ENCODE data around the gene NAALADL2.
A peak's percentile ranks its signal among the peaks of the same experiment; 100 is the strongest.
"Not testable (repeated sequence)": the region's sequence is repeated elsewhere in the genome, so short reads cannot be mapped to it uniquely, and the experiment has no call there.

NAALADL2 gene

DNA sequence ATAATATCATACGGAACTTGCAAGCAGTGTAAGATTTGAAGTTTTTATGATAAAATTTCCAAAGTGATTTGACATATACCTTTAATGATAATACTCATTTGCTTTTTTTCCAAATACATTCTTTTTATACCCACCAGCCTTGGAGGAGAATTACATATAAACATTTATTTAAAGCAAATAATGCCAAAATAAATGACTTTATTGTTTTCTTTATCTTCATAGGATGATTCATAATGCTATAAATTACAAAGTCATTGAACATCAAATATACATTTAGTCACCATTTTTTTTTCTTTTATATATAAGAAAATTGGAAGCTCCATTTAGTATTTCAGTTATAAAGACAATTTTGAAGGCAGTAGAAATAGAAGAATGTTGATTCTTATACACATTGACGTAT lies 450.9 kb downstream of the NAALADL2 start:
- no peak for DNase-seq (ENCODE audit: low spot score)

DNA sequence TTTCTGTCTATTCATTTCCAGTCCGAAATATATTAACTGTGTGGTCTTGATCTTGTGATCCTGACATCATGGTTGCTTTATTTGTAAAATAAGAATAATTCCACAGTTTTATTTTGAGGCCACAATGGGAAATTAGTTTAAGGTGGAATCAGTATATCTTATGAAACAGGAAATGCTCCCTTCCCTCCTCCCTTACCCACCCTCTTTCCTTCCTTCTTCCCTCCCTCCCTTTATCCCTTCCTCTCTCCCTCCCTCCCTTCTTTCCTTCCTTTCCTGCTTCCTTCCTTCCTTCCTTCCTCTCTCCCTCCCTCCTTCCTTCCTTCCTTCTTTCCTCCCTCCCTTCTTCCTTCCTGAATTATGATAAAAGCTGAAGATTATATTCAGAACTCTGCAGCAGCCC lies 452.3 kb downstream of the NAALADL2 start:
- DNase-seq (ENCODE audit: low spot score): no peak

DNA sequence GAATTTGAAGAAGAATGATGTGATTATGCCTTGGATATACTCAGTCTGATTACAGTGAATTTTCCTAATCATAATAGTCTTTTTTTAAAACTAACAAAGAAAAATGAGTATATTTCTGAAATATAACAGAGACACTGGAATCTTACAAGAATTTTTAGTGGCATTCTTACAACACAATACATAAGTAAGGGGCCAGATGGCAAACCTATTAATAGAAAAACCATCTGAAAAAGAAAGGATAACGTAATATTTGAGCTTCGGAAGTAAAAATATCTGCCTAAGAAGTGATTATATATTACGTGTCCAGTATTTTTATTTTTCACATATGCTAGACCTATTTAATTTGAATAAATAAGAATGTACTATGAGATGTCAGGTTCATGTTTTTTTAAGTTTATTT lies 452.8 kb downstream of the NAALADL2 start:
- DNase-seq (ENCODE audit: low spot score): no peak

DNA sequence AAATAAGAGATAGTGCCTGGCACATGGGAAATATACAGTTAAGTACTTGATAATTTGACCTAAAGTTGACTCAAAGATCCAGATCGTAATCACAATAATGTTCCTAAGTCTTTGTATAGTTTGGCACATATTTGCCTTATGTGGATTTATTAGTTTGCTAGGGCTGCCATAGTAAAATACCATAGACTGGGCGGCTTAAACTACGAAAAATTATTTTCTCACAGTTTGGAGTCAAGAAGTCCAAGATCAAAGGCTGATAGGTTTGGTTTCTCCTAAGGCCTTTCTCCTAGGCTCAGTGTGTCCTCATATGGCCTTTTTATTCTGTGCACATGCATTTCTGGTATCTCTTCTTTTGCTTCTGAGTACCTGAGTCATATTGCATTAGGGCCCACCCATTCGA lies 453.7 kb downstream of the NAALADL2 start:
- no peak for DNase-seq (ENCODE audit: low spot score)

DNA sequence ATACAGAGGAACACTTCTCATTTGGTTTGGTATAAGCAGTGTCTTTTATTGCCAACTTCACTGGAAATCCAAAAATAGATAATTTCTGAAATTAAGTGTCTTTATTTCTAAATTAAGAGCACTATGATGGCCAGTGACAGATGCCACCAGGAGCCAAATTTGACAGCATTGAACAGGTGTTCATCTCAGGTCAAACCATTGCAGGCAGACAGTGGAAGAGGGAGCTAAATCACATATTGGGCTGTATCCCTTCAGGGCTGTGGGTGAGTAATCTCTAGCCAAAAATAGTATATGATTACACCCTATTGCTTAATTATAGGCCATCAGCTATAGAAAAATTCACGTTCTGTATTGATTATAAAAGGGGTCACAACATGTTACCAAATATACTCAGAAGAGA lies 457.7 kb downstream of the NAALADL2 start:
- no peak for DNase-seq (ENCODE audit: low spot score)

DNA sequence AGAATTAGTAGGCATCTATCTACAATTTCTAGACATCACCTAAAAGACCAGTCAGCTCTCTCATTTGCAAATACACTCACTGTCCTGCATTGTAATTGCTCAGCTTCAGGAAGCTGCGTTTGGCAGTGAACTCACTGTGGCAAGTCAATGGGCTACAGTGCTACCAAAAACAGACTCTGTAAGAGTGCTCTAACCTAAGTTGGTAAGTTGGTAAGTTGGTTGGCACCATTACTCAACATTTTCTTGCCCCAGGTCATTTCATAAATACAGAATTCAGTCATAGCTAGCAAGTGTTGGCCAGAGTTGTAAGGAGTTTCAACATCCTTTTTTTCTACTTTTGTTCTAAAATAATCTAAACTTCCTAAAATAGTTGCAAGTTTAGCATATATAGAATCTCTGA lies 466.3 kb downstream of the NAALADL2 start:
- DNase-seq (ENCODE audit: low spot score): no peak

DNA sequence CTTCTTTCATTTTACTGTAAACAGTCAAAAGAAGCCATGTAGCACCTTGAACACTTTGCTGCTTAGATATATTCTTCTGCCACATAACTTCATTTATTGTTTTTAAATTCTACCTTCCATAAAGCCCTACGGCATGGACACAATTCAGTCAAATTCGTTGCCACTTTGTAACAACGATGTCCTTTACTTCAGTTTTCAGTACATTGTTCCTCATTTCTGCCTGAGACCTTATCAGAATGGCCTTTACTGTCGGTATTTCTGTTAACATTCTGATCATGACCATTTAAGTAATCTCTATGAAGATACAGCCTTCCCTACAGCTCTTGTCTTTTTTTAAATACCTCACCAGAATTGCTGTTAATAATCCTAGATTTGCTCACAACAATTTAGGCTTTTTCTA lies 466.9 kb downstream of the NAALADL2 start:
- DNase-seq (ENCODE audit: low spot score): no peak

DNA sequence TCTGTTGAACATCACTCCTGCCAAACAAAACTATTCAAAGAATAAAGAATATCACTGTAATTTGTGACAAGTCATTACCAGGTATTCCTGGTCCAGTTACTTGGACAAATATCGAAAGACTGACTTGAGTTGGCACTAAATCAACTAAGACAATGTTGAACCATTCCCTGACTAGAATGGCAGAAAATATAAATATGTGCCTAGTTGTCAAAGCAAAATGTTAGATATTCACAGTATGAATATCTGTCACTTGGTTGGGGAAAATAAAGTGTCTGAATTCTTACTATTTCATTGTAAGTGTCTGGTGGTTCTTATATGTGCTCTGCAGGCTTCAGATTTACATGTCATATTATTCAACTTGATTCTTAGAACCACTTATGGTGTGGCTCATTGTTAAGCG lies 470.2 kb downstream of the NAALADL2 start:
- no peak for DNase-seq (ENCODE audit: low spot score)

DNA sequence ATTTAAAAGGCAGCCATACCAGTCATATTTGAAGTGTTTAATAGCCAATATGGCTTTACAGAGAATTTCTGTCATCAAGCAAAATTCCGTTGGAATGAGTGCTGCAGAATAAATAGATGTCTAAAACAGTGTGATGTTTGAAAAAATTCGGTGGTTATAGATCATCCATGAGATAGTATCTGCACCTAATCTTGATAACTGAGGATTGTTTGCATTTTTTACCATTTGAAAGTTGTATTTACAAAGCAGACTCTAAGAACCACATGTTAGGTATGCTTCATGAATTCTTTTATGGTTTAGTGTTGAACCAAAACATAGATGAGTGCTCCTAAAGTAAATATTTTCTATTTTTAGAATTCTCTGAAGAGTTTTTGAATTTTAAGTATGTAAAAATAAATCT lies 476.1 kb downstream of the NAALADL2 start:
- DNase-seq (ENCODE audit: low spot score): no peak

DNA sequence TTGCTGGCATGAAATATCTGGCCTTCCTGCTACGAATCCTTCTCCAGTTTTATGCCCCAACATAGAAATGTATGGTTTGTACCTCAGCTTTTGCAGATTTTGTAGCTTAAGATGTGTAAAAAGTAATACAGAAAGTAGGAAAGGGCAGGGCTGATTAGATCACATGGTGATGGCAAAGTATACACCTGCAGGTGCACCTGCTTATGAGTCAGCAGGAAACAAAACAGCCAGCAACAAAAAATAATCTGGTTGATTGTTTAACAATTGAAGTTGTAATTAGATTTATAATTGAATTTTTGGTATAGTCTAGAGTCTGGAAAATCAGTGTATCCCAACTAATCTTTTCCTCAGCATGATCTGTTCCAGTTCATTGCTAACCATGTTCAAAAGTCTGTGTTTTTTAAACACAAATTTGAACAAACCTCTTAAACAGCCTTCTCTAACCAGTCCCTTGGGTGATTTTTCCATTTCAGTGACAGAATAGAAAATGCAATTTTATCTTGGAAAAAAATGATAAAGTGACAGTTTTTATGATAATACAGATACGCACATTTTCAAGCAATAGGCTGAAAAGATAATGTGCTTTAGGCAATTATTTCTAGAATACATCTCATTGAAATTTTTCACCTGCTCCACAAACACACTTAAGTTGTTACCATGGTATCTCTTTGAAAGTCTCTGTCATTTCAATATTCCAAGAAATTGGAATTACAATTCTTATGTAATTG lies 477.4 kb downstream of the NAALADL2 start:
- DNase-seq (ENCODE audit: low spot score): peak; percentile 3

DNA sequence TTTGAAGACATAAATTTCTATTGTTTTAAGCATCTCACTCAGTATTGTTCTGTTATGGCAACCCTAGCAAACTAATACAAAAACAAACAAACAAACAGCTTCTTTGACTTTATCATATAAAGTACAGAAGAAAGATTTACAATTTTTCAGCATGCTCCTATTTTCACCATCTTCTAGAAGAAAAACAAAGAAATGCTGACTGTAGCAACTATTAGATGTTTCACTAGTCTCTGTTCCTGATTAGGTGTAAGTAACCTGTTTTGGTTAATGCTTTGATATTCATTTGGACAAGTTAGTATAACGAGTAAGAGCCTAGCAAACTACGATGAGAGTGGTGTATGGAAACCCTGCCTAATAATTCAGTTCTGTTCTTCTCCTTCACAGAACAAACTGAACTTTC lies 478.5 kb downstream of the NAALADL2 start:
- no peak for DNase-seq (ENCODE audit: low spot score)

DNA sequence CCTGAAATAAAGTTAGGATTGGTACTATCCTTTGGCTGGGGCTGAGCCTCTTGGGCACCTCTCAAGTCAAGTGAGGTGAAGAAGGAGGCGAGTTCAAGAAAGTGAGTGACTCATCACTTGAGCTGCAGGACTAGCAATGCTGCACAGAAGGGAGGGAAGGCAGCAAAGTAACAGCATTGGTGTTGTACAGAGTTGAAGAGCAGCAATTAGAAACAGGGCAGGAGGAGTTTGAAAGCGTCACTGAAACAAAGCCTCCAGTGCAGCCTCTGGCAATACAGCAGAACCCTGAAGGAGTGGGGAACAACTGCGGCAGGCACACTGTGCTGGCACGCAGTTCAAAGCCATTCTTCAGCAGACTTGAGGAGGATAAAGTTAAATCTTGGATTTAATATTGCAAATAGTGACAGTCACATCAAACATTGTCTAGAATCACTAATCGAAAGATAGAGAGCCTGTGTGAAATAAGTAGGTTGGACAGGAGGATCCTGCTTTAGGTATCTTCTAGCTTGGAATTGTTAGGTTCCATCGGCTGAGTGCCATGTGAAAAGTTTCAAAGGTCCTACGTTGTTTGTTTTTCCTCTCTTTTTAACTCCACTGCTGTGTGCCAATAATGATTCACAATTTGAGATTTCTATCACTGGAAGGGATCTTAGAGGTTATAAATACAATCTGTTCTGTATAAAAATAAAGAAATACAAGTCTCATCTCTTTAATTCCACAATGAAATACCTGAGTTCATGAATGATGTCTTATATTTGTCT lies 479.8 kb downstream of the NAALADL2 start:
- no peak for DNase-seq (ENCODE audit: low spot score)

DNA sequence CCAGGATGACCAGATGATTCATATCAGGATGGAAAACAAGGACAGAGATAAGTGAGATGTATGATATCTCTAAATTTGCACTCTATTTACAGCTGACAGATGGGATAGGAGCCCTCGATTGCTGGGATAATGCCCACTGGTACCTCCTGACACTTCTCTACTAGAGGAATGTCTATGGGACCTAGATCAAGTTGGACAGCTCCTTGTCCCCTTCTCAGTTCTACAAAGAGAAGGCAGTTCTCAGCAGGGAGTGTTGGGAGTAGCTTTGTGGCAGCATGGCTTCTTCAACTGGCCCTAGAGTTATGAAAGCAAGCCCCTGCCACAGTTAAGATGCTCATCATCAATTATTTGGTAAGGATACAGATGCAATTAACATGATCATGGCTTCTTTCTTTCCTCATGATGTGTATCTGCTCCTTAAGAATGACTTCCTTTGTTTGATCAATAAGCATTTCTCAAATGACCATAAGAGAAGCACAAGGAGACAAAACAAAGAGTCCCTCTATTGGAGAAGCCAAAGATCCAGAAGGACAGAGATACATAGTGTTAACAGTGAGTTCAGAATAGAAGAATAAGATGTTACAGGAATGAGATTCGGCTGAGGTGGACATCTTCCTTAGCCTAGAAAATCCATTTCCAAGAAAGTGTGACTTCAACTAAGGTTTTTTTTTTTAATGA lies 481.3 kb downstream of the NAALADL2 start:
- DNase-seq (ENCODE audit: low spot score): no peak

DNA sequence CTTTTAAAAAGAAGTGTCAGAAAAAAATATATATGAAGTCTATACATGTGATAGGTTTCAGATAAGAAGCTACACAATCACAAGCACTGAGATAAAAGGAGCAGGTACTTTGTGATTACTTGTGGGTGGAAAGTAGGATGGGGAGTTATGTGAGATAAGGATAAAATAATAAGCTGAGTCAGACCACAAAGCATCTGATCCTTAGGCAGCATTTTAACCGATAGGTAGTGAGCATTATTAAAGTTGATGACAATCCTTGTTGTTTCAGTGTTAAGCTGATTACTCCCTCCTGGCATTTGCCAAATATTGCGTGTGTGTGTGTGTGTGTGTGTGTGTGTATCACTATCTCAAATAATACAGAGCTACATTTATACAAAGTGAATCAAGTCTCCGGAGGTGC lies 483.1 kb downstream of the NAALADL2 start:
- DNase-seq (ENCODE audit: low spot score): no peak

DNA sequence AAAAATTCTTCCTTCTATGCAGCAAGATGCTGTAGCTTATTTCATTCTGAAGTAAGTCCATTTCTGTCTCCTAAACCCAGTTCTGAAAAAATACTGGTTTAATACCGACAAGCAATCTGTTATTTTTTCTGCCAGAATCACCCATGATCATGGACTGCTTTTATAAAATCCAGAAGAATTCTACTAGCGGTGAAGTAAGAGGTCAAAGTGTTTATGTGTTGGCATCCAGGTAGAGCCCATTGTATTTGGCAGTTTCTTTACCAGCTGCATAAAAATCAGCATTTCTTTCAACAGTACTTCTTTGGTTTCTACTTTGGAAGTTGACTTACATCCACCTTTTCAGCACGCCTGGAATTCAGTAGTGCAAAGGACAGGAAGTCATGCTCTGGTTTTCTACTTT lies 484.8 kb downstream of the NAALADL2 start:
- DNase-seq (ENCODE audit: low spot score): no peak

DNA sequence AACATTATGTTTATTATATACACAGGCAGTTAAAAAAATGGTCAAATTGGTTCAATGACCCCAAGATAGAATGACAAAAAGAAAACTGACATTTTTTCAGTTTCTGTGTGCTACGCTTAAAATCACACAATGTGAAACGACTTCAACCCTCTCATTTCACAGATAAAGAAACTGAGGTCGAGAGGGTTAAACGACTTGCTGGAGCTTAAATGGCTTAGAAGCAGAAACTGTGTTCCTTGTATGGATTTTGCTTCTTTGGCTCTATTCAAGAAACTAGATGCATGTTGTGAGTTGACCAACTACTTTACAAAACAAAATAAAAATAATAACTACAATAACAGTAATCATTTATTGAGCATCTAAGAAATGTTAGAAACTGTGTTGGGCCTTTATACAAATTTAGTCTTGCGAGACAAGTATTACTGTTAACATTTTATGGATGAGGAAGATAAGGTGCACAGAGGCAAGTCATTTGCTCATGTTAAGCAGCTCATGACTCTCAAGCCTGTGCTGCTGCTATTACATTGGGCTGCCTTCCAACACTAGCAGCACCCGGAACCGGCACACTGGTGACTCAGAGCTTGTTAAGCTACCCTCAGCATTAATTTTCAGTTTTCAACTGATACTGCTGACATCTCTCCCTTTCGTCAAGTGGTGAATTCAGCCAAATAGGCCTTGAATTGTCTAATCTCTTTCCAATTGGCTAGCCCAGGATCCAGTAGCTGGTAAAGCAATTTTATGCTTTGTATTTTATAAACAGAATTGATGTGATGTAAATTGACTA lies 487.6 kb downstream of the NAALADL2 start:
- DNase-seq (ENCODE audit: low spot score): no peak

DNA sequence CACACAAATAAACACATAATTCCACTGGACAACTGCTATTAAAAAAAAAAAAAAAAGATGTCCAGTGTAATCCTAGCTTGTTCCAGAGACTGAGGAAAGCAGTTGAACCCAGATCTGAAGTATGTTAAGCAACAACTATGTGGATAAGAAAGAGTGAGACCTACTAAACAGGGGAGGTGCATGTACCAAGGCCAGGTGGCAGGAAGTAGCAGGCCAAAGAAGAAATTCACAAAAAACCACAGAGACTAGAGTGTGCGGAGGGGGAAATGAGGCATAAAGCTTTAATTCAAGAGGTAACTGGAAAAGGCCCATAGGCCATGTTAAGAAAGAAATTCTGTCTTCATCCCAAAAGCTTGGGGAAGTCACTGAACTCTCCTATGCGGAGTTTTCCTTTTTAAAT lies 490.0 kb downstream of the NAALADL2 start:
- no peak for DNase-seq (ENCODE audit: low spot score)

DNA sequence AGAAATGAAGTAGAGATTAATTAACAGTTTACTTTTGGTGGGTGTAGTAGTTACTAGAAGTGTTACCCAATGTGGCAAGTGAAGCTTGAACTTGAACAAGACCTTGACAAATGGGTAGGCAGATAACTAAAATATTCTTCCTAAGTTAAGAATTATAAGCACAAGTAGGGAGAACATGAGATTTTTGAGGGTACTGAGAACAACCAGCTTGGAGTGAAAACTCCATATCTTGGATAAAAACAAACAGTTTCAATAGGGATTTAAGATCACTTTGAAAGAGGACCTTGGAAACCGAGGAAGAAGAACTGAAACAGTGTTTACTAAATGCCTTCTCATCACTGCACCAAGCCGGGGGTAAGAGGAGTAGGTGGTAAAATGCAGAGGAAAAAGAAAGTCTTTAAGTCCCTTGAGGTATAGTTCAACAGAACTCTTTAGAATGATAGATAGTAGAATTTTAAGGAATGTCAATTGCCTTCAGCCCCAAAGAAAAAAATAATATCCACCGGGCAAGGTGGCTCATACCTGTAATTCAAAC lies 496.7 kb downstream of the NAALADL2 start:
- DNase-seq (ENCODE audit: low spot score): no peak

DNA sequence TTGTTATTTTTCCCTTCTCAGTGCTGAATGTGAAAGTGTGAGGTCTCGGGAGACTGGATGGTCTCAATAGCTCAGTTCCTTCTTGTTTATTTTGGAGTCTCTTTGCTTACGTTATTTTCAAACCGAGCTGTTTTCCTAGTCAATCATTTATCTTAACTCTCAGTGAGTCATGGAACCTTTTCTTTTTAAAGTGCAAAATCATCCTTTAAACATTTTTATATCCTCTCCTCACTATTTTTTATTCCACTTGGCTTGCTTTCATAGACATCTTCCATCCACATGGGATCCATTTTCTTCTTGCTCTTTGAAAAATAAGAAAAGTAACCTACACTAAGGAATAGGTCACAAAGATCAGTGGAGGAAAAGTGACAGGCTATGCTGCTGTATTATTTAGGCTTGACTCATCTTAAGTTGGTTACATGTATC lies 497.8 kb downstream of the NAALADL2 start:
- no peak for DNase-seq (ENCODE audit: low spot score)

DNA sequence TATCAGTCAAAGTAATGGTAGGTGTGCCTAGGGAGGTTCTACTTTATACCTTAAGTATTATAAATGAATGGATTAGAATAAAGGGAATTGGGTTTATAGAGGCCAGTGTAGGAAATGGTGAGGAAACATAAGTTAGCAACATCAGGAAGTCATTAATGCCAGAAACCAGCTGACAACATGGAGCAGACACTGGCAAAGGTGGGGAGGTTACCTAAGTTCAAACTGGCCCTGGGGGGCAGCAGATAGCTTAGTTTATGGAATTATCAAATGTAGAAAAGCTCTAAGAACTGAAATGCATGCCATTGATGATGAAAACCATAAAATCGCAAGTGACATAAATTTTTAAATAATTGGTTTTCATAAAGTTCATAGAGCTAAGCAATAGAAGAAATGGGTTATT lies 498.6 kb downstream of the NAALADL2 start:
- no peak for DNase-seq (ENCODE audit: low spot score)

DNA sequence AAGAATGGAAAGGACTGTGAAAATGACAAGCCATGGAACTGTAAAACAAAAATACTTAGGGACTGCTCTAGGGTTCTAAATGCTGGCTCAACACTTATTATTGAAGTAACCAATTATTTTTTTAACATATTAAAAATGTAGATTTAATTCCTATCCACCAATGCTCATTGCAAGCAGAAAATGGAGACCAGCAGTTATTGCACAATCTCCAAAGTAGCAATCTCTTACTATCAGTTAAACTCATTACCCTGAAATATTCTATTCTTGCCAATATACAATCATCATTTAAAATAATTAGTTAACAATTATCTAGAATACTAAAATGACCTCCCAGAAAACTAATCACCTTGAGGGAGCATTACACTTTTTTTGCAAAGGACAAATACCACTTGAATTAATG lies 499.8 kb downstream of the NAALADL2 start:
- DNase-seq (ENCODE audit: low spot score): no peak

DNA sequence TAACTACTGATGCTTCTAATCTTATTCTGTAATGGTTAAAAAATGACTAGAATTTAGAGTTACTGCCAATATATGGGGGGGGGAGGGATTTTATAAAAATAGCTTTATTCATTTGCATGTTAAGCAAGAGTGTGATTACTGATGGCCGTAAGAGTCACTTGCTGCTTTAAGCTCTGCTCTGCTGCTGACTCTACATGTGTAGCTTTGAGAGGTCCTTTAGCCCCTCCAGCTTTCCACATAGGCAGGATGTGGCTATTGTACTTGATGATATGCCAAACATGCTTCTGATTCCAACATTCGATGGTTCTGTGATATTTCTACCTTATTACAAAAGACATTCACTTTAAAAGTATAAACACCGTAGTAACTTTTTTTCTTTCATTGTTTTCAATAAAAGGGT lies 511.3 kb downstream of the NAALADL2 start:
- DNase-seq (ENCODE audit: low spot score): not testable (repeated sequence)
